Measurements from ENCODE around the gene KLHL15. TPM values are rescaled to one million over a fixed set of nuclear protein-coding genes. Genes with fewer than 3 reads are reported as not detected.
"Not testable (repeated sequence)": the region's sequence is repeated elsewhere in the genome, so short reads cannot be mapped to it uniquely, and the experiment has no call there.

Gene KLHL15
- total RNA-seq, 1 experiment from 2014 or later, result 7.2 TPM

- no peak for TF ChIP-seq IRF2 (CRISPR knock-in tag; IDR thresholded peaks at IDR 0.05; ENCODE audit: borderline replicate concordance, low read depth)
- TF ChIP-seq IRF1 (CRISPR knock-in tag; IDR thresholded peaks at IDR 0.05), result no peak
- TF ChIP-seq SP1 (CRISPR knock-in tag; conservative IDR thresholded peaks at IDR 0.05), result peak; percentile 52; the same call in 1 of the 2 replicates
Observed at GRCh38 chrX:24054182-24055042, 27.4 kb upstream of the KLHL15 start, which contains the start of gene EIF2S3 (continued).

GRCh38 chrX:24050522-24051318, 23.7 kb upstream of the KLHL15 start:
- ATAC-seq; DNase-seq (ENCODE audit: low spot score); H3K27me3 Mint-ChIP-seq (ENCODE audit: low read depth); H3K4me1 Mint-ChIP-seq; POLR2A ChIA-PET; CTCF ChIA-PET; H3K4me3 Mint-ChIP-seq; H3K9me3 Mint-ChIP-seq; H3K36me3 Mint-ChIP-seq: not testable (repeated sequence)
- peak overlapping the region; percentile 37; the same call in 1 of the 2 replicates for H3K27ac Mint-ChIP-seq

GRCh38 chrX:24049643-24050042, 22.7 kb upstream of the KLHL15 start:
- H3K4me3 Mint-ChIP-seq; H3K27me3 Mint-ChIP-seq (ENCODE audit: low read depth); H3K27ac Mint-ChIP-seq; DNase-seq (ENCODE audit: low spot score); H3K36me3 Mint-ChIP-seq; H3K4me1 Mint-ChIP-seq; CTCF ChIA-PET; POLR2A ChIA-PET; ATAC-seq; H3K9me3 Mint-ChIP-seq: not testable (repeated sequence)

GRCh38 chrX:24046060-24046459, 19.1 kb upstream of the KLHL15 start:
- CTCF ChIA-PET; H3K27me3 Mint-ChIP-seq (ENCODE audit: low read depth); H3K9me3 Mint-ChIP-seq; H3K27ac Mint-ChIP-seq; H3K4me3 Mint-ChIP-seq; DNase-seq (ENCODE audit: low spot score); H3K36me3 Mint-ChIP-seq; POLR2A ChIA-PET; H3K4me1 Mint-ChIP-seq; ATAC-seq: not testable (repeated sequence)

- ATAC-seq (no peak), DNase-seq (ENCODE audit: low spot score) (no peak)
- CTCF ChIA-PET, result no interaction called here
- no peaks in the 10 kb centered on the region for H3K36me3 Mint-ChIP-seq
- no peaks in the 10 kb centered on the region for H3K9me3 Mint-ChIP-seq
- no peak overlapping the region for H3K27ac Mint-ChIP-seq
- H3K27me3 Mint-ChIP-seq (ENCODE audit: low read depth), result no peaks in the 10 kb centered on the region
- H3K4me1 Mint-ChIP-seq, result no peaks in the 10 kb centered on the region
- POLR2A ChIA-PET, result no interaction called here
- no peak overlapping the region for H3K4me3 Mint-ChIP-seq
- TF ChIP-seq FOXJ3 (CRISPR knock-in tag; IDR thresholded peaks at IDR 0.05; ENCODE audit: borderline replicate concordance) (no peak), KAT7 (CRISPR knock-in tag; IDR thresholded peaks at IDR 0.05; ENCODE audit: borderline replicate concordance) (no peak), ZNF281 (CRISPR knock-in tag; IDR thresholded peaks at IDR 0.05) (no peak), E2F1 (CRISPR knock-in tag; IDR thresholded peaks at IDR 0.05) (no peak), CREM (CRISPR knock-in tag; IDR thresholded peaks at IDR 0.05) (no peak), HMGA2 (CRISPR knock-in tag; IDR thresholded peaks at IDR 0.05) (no peak), ZNF317 (CRISPR knock-in tag; IDR thresholded peaks at IDR 0.05; ENCODE audit: borderline replicate concordance, low read depth) (no peak), SMAD4 (CRISPR knock-in tag; IDR thresholded peaks at IDR 0.05) (no peak), GTF2I (CRISPR knock-in tag; conservative IDR thresholded peaks at IDR 0.05) (no peak), NR3C1 (CRISPR knock-in tag; conservative IDR thresholded peaks at IDR 0.05; ENCODE audit: low read depth) (no peak), MLX (CRISPR knock-in tag; IDR thresholded peaks at IDR 0.05) (no peak), E2F5 (CRISPR knock-in tag; IDR thresholded peaks at IDR 0.05) (no peak), STAT6 (CRISPR knock-in tag; conservative IDR thresholded peaks at IDR 0.05; ENCODE audit: low read depth) (no peak)
Observed at GRCh38 chrX:24037729-24038128, 10.7 kb upstream of the KLHL15 start.

Measured in WTC11 (cell line).